Stimulated activated naive CD8-positive, alpha-beta T cell treated with anti-CD3 and anti-CD28 coated beads, Interleukin-15, Interleukin-2, amounts not matched to agents 100 U/mL and 50 U/mL, for 24 hours (primary cell): ENCODE data around the gene CD274.
"Not testable (repeated sequence)": the region's sequence is repeated elsewhere in the genome, so short reads cannot be mapped to it uniquely, and the experiment has no call there.

Source experiments
- ATAC-seq: fragments of 150-1000 bp; cut with Tn5 transposase; one replicate; pipeline ENCODE4 v1.10.0; 2021
- DNase-seq: peaks from one replicate; pipeline ENCODE4 v3.0.0; 2021

Gene CD274

DNA sequence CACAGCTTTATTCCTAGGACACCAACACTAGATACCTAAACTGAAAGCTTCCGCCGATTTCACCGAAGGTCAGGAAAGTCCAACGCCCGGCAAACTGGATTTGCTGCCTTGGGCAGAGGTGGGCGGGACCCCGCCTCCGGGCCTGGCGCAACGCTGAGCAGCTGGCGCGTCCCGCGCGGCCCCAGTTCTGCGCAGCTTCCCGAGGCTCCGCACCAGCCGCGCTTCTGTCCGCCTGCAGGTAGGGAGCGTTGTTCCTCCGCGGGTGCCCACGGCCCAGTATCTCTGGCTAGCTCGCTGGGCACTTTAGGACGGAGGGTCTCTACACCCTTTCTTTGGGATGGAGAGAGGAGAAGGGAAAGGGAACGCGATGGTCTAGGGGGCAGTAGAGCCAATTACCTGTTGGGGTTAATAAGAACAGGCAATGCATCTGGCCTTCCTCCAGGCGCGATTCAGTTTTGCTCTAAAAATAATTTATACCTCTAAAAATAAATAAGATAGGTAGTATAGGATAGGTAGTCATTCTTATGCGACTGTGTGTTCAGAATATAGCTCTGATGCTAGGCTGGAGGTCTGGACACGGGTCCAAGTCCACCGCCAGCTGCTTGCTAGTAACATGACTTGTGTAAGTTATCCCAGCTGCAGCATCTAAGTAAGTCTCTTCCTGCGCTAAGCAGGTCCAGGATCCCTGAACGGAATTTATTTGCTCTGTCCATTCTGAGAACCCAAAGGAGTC, at the start of gene CD274:
TSS of gene CD274 (plus strand) at position 184 of the 733 bp plus-strand sequence. CDS start 5,572 bp downstream, outside the sequence.
- ATAC-seq, result peak; percentile 83
- DNase-seq, result peak; percentile 92

DNA sequence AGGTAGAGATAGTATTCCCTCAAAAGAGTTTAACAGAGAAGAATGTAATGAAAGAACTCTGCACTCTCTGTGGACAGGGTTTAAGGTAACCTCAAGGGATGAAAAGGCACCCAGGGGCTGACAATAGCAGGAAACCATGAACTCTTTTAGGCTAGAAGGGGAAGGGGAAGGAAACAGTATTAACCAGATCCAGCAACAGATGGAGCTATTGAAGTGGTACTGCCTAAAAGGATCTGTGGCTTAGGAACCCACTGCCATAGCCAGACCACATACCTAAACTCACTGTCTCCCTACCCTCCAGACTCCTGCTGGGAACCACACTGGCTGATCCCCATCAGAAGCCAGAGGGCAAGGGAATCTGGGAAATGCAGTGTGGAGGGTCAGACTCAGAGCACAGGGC, 48.1 kb upstream of the CD274 start:
- ATAC-seq (no peak), DNase-seq (no peak)

GRCh38 chr9:5408596-5408995, 41.7 kb upstream of the CD274 start:
- ATAC-seq (no peak), DNase-seq (no peak)

DNA sequence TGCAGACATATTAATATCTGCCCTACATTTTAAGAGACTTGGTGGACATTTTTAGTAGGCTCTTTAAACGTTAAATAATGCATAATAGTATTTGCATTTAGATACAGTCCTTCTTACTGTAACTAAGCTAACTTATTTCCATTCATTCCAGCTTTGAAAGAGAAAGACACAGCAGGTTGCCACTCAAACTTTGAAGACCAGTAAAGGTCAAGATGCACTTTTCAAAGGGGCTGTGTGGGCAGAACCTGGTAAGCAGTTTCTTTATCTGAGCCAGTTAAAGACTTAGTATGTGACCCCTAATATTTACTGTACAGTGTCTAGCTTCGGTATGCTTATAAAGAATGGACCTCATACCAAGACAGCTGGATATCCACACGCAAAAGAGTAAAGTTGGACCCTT, 33.4 kb upstream of the CD274 start:
- ATAC-seq (no peak), DNase-seq (no peak)

- no peak for DNase-seq
- no peak for ATAC-seq
Measured at GRCh38 chr9:5418481-5418880, 31.9 kb upstream of the CD274 start.

DNA sequence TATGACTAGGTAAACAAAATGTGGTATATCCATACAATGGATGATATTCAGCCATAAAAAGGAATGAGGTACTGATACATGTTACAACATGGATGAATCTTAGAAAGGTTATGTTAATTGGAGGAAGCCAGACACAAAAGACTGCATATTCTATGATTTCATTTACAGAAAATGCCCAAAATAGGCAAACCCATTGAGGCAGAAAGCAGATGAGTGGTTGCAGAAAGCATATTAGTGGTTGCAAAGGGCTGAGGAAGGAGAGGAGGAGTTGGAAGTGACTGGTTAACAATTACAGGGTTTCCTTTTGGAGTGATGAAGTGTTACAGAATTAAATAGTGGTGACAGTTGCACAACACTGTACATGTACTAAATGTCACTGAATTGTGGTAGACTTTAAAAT, 30.4 kb upstream of the CD274 start:
- ATAC-seq (no peak), DNase-seq (no peak)

DNA sequence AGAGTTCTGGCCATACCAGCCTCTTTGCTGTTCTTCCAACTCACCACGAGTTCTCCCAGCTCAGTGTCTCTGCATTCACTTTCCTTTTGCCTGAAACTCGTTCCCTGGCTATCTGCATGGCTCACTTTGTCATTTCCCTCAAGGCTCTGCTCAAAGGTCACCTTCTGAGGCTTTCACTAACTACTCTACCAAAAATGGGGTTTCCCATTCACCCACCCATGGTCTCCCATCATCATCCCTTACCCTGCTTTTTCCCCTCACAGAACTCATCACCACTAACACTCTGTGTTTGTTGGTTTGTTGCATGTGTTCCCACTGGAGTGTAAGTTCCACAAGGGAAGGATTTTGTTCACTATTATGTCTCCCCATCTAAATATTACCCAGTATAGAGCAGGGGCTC, 29.2 kb upstream of the CD274 start:
- ATAC-seq (peak; percentile 67), DNase-seq (no peak)

GRCh38 chr9:5422276-5422675, 28.1 kb upstream of the CD274 start:
- no peak for DNase-seq
- no peak for ATAC-seq

- no peak for DNase-seq
- no peak for ATAC-seq
Measured at GRCh38 chr9:5425006-5425628, 25.2 kb upstream of the CD274 start.

DNA sequence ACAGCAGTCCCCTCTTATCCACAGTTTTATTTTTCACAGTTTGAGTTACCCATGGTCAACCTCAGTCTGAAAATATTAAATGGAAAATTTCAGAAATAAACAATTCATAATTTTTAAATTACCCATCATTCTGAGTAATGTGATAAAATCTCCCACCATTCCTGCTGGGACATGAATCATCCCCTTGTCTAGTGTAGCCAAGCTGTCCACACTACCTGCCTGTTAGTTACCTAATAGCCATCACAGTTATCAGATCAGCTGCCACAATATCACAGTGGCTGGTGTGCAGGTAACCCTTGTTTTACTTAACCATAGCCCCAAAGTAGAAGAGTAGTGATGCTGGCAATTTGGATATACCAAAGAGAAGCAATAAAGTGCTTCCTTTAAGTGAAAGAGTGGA, 23.3 kb upstream of the CD274 start:
- ATAC-seq (no peak), DNase-seq (no peak)

DNA sequence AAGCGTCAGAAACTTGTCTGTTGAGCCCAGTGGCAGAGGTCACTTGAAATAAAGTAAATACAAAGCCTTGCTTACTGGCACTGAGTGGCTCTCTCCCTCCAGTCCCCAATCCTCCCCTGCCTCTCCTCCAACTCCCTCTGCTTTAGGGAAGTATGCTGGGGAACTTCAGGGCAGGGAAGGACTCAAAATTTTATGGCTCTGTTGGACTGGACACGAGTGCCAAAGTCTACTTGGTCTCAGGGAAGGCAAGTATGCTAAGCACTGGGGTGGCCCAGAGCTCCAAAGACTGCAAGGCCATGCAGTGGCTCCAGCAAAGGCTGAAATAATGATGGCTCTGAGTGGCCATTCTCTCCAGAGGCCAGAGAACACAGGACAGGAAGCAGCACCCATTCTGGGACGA, 22.2 kb upstream of the CD274 start:
- DNase-seq (no peak), ATAC-seq (no peak)

DNA sequence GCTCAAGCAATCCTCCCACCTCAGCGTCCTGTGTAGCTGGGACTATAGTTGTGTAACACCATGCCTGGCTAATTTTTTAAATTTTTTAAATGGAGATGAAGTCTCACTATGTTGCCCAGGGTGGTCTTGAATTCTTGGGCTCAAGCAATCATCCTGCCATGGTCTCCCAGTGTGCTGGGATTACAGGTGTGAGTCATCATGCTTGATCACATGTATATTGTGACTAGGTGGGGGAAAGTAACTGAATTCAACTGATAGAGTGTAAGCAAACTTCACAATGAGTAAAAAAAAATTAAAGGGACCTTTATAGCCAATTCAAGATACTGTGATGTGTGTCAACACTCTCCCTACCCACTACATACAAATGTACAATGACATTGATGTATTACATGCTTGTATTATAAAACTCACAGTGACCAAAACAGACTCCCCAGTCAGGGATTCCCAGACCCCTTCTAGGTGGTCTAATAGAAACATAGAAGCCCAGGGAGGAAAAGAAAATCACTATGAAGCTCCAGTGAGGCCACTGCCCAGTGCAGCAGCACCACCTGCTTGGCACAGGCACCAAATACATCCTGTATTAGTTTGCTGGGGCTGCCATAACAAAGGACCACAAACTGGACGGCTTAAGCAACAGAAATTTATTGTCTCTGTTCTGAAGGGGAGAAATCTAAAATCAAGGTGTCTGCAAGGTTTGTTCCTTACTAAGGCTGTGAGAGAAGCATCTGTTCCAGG, 21.4 kb upstream of the CD274 start:
- no peak for DNase-seq

GRCh38 chr9:5429873-5430564, 20.3 kb upstream of the CD274 start:
- ATAC-seq (no peak), DNase-seq (no peak)

More for the DNA sequence above, 21.4 kb upstream of the CD274 start:
- no peak for ATAC-seq

DNA sequence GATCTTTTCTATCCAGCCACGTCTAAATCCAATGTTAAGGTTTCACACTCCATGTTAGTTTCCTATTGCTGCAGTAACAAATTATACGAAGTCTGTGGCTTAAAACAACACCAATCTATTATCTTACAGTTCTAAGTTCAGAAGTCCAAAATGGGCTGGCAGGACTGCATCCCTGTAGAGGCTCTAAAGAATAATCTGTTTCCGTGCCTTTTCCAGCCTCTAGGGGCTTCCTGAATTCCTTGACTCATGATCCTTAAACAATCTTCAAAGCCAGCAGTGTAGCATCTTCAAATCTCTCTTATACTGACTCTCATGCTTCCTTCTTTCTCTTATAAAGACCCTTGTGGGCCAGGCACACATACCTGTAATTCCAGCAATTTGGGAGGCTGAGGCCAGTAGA, 19.4 kb upstream of the CD274 start:
- ATAC-seq, result no peak
- DNase-seq, result no peak

GRCh38 chr9:5432890-5433289, 17.5 kb upstream of the CD274 start:
- not testable (repeated sequence) for DNase-seq, ATAC-seq

GRCh38 chr9:5433328-5433727, 17.0 kb upstream of the CD274 start:
- not testable (repeated sequence) for ATAC-seq, DNase-seq

GRCh38 chr9:5433841-5434810, 16.2 kb upstream of the CD274 start:
- not testable (repeated sequence) for ATAC-seq

DNA sequence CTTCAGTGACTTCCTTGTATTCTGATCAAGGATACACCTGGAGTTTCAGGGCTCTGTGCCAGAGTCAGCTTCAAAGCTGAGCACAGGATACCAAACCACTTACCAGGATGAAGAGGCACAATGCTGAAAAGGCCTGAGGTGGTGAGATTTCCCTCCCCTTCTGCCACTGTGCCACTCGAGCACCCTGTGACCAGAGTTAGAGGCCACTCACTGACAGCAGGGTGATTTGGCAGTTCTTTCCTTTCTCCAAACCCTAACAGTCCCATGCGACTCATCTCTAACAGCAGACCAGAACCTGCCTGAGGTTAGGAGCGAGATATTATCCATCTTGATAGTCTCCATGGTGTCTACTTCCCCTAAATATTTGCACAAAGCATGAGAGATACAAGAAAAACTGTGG, 14.4 kb upstream of the CD274 start:
- no peak for ATAC-seq
- no peak for DNase-seq

More at GRCh38 chr9:5433841-5434810, 16.2 kb upstream of the CD274 start:
- not testable (repeated sequence) for DNase-seq

GRCh38 chr9:5436441-5436840, 13.9 kb upstream of the CD274 start:
- DNase-seq (no peak), ATAC-seq (no peak)

DNA sequence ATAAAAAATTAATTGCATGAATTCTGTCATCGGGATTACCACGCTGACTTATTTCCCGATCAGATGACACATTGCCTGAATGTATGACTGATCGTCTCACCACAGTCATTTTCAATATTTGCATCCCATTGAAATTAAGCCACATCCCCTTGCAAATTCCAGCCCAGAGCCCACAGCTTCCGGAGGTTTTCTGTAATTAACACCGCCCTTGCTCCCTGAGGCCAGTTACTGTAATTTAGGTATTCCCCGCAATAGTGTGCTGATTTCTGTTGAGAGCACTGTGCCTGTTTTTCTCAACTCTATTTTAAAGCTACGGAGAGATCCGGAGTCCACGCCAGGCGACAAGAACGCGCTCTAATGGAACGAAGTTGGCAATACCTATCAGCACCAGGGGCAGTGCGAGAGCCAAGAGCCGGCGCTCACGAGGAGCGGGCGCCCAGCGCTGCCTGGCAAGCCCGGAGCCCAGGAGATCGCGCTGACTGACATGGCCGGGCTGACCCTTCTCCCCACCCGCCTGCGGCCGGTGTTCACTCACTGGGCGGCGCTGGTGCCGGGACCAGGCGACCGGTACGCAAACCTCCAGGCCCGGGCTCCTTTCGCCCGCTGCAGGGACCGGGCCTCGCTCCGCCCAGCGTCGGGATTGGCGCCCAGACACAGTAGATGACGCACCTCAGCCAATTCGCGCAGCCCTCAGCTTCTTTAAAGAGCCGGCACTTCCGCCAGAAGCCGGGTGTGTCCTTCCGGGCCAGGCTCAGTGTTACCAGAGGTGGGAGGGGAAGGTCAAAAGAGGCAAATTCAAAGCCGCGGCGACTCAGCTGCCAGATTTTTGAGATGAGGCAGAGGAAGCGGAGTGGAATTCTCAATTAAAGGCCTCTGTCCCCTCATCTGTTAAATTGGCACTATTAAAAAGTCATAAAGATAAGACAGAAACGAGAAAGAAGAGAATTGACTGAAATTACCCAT, 12.8 kb upstream of the CD274 start, which contains the start of gene PLGRKT:
TSS of gene PLGRKT (minus strand) at position 672 of the 963 bp plus-strand sequence. CDS start 5,948 bp downstream, outside the sequence.
- peak; percentile 95 for ATAC-seq
- peak; percentile 91 for DNase-seq
